IPS DF 4.7 (cell line): ENCODE data around the gene AMH.
"Not testable (repeated sequence)": the region's sequence is repeated elsewhere in the genome, so short reads cannot be mapped to it uniquely, and the experiment has no call there.

Experiments used
- DNase-seq: peaks from one replicate; pipeline ENCODE4 v3.0.0-alpha.2; 2013; ENCODE audit warnings: low spot score; ENCODE audit errors: extremely low read depth

Gene AMH

DNA sequence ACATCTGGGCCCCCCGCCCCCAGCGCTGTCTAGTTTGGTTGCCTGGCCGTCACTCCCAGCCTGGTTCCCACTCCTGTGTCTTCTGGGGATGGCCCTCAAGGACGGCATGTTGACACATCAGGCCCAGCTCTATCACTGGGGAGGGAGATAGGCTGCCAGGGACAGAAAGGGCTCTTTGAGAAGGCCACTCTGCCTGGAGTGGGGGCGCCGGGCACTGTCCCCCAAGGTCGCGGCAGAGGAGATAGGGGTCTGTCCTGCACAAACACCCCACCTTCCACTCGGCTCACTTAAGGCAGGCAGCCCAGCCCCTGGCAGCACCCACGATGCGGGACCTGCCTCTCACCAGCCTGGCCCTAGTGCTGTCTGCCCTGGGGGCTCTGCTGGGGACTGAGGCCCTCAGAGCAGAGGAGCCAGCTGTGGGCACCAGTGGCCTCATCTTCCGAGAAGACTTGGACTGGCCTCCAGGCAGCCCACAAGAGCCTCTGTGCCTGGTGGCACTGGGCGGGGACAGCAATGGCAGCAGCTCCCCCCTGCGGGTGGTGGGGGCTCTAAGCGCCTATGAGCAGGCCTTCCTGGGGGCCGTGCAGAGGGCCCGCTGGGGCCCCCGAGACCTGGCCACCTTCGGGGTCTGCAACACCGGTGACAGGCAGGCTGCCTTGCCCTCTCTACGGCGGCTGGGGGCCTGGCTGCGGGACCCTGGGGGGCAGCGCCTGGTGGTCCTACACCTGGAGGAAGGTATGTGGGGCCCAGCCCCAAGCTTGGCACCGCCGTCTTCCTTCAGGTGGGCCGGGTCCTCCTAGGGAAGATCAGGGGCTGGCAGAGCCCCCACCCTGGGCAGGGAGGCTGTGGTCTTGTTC, at the start of gene AMH:
AMH (plus strand) TSS at position 314 of the 857 bp plus-strand sequence; CDS start at position 324, 10 bp downstream.
- no peak for DNase-seq

DNA sequence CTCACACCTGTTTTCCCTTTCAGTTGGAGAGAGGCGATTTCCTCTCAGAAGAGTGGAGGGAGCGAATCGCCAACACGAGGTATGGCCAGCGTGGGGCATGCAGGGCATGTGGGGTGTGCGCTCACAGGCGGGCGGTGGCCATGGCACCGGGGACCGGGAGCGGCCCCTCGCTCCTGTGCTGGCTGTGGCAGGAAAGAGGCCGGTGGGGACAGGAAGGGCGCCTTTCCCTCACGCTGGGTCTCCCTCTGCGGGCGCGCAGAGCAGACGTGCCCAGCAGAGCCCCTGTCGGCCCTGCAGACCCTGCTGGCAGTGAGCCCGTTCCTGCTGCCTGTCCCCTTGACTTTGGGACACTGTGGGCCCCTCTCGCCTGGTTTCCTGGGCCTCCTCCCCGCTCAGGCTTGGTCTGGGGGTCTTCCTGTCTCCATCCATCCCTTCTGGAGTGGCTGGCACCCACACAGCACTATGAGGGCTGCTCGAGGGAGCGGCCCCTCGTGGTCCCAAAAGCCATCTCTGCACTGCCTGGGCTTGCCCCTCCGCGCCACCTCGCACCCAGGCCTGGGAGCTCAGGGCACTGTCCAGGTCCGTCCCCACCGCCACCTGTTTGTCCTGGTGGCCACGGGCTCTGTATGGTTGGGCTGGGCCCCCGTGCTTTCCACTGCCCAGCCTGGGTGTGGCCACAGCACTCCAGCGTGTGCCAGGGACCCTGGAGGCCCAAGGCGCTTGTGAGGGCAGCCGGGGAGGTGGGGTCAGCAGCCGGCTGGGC, 49.1 kb upstream of the AMH start:
- DNase-seq, result no peak

DNA sequence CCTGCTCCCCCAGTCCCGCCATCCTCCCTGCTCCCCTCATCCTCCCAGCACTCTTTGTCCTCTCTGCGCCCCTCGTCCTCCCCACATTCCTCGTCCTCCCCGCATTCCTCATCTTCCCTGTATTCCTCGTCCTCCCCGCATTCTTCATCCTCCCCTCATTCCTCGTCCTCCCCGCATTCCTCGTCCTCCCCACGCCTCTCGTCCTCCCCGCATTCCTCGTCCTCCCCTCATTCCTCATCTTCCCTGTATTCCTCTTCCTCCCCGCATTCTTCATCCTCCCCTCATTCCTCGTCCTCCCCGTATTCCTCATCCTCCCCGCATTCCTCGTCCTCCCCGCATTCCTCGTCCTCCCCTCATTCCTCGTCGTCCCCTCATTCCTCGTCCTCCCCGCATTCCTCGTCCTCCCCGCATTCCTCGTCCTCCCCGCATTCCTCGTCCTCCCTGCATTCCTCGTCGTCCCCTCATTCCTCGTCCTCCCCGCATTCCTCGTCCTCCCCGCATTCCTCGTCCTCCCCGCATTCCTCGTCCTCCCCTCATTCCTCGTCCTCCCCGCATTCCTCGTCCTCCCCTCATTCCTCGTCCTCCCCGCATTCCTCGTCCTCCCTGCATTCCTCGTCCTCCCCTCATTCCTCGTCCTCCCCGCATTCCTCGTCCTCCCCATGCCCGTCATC, 48.4 kb upstream of the AMH start:
- DNase-seq, result not testable (repeated sequence)

DNA sequence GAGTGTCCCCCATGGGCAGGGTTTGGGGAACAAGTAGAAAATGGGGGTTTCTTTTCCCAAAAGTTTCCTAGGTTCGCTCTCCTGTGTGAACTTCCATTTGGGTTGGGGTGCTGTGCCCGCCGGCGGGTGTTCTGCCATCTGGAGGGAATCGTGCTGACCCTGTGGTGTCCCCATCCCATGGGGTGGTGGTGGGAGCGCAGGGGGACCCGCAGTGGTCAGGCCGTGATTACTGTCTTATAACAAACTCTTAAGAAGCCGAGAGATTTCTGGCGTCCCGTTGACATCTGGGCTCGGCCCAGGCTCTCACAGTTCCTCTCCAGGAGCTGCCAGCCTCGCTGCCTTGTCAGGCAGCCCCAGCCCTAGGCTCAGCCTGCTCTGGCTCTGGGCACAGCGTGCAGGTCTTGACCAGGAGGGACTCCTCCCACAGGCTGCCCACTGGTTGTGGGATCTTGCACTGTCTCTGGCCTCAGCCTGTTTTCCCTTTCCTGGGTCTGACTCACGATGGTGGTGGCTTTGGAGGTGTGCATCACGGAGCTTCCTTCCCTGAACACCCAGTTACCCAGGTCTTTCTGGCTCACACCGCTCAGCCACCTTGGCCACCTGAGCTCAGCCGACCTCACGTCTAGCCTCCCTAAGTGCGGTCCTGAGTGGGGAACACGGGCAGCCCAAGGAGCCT, 47.5 kb upstream of the AMH start:
- no peak for DNase-seq

DNA sequence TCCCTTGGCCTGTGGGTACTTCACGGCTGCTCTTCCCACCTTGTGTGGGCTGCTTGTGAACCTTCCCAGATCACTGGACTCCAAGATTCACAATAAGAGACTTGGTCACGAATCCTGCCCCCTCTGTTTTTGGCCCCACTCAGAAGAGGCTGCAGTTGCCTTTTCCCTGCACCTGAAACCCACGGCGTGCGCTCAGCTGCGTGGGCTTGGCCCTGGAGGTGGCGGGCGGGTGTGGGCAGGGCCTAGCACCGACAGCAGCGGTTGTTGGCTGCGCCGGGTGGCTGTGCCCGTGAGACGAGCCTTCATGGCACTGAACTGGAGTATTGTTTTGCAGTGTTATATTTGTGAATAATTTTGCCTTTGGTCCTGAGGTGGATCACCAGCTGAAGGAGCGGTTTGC, 46.8 kb upstream of the AMH start:
- no peak for DNase-seq

DNA sequence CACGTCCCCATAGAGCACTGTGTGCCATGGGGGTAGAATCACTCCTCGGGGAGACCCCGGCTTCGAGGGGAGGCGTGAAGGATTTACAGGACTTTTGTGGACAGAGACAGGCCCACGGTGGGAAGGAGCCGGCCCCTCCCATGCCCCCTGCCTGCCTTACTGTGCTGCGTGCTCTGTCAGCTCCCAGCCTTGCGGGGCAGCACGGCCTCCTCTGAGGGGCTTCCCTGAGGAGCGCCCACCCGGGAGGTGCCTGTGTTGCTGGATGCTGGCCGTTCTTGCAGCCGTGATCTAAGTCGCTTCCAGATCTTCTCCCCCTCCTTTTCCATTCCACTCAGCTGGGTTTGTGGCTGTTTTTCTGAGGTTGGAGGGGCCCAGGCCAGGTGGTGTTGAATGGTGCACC, 42.1 kb upstream of the AMH start:
- no peak for DNase-seq

DNA sequence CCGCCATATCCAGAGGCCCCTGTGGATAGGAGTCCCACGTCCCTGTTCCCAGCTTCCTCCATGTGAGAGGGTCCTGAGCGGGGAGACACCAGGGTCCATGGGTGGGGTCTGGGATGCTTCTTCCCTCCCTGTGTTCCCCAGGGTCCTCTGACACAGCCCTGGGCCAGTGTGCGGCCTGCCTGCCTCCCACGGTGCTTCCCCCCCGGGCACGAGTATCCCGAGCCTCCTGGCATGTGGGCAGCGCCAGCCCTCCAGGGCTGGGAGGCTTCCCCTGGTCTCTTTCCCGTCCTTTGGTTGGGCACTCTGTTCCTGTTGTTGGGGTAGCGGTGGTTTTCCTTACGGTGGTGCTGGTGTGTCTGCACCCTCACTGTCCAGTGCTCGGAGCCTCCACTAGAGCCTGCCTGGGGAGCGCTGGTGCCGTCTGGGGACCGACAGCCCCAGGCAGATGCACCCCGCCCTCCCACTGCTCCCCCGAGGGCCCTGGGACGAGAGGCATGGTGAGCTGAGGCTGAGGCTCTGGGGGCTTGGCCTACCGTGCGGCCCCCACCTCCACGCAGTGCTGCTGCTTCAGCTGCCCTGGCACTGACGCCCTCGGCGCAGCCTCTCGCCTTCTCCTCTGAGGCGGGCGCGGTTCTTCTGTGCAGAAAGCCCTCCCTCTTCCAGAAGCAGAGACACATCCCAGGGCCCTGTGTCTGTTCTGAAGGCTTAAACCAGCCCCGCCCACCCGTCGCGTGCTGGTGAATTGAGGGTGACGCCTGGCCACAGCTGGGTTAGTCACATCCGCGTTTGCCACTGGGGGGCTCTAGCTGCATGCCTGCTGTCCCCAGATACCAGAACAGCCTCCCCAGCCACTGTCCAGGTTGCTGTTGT, 40.9 kb upstream of the AMH start:
- DNase-seq, result no peak

DNA sequence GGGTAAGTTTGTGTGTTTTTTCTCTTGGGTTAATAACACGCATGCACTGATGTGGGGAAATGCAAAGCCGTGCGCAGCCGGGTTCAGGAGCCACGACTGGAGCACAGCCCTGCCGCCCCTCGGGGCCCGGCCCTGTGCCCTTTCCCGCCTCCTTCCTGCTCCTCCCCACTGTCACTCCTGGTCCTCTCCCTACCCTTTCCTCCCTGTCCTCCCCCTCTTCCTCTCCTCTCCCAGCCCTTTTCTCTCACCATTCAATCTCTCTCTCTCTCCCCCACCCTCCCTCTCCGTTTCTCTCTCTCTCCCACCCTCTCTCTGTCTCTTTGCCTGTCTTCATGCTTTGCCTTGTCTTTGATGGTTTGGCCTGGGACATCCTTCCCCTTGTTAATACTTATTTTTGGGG, 40.1 kb upstream of the AMH start:
- DNase-seq, result no peak

DNA sequence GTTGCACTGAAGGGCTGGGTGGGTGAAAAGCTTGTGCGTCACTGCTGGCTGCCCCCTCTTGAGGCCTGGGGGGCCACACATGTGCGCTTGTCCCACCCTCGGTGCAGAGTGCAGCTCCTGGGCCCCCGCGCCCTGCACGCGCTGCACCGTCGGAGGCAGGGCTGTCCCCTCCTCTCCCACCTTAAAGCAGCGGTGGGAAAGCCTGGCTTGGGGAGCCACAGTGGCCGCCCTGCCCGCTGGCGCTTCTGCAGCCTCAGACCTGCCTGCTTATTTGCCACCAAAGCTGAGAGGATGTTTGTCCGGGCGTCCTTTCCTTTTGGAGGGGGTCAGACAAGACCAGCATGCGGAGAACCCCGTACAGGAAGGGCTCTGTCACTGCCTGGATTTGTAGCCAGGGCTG, 39.7 kb upstream of the AMH start:
- no peak for DNase-seq

DNA sequence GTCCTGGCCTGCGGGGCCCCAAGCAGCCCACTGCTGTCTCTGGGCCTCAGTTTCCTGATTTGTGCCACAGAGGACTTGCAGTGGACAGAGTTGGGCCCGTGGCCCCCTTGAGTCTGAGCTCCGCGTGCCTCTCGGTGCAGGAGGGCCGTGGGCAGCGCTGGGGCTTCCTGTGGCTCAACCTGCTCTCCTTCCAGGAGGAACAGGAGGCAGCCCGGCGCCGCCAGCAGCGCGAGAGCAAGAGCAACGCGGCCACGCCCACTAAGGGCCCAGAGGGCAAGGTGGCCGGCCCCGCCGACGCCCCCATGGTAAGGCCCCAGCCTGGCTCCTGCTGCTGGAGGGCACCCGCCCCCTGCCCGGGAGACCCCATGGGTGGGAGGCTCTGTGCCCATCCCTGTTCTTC, 38.9 kb upstream of the AMH start:
- DNase-seq, result no peak

DNA sequence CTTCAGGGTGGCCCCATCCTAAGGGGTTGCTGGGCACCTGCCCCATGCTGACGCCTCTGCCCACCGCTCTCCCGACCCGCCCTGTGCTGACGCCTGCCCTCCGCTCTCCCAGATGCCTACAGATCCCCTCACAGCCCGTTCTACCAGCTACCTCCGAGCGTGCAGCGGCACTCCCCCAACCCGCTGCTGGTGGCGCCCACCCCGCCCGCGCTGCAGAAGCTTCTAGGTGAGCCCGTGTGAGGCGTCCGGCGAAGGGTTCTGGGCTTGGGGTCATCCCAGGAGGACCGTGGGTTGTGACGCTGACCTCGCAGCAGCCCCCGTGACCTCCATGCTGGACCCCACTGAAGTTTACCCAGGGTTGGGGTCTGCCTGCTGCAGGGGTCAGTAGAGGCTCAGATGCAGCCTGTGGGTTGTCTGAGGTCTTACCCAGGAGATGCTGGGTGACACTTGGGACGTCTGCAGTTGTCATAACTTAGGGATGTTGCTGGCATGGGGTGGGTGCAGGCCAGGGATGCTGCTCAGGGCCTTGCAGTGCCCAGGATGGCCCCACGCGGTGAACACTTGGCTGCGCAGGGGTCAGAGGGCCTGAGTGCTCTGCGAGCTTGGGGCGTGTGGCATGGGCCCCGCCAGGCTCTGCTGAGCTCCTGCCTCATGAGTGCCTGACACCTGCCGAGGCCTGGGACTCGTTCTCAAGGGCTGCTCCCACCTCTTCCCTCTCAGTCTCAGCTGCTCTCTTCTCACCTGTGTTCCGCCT, 38.0 kb upstream of the AMH start:
- no peak for DNase-seq

DNA sequence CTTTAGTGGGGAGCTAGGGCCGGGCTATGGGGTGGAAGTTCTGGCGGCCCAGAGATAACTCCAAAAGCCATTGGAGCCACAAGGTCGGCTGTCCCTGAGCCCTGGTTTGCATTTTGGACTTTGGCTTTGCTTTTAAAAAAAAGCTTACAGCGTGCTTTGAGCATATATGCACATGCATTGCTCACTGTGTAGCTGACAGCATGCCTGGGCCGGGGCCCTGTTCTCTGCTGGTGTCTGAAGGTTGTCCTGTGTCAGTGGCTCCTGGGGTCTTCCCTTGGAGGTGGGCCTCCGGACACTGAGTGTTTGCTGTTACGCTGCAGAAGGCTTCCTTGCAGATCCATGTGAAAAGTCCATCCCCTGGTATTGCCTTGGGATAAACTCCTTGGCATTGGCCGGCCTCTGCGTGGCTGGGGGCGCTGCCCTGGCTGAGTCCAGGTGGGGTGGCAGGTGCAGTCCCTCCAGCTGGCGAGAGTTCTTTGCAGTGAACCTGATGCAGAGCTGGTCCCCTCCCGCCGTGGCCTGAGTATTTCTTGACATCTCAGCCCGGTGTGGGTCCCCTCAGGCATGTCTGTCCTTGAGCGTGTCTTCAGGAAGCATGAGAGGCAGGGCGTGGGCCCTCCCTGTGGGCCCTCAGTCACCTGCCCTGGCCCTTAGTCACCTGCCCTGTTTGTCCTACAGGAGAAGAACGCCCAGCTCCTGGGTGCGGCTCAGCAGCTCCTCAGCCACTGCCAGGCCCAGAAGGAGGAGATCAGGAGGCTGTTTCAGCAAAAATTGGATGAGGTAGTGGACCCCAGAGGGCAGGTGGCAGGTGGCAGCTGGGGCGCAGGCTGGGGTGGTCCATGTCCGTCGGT, 36.0 kb upstream of the AMH start:
- no peak for DNase-seq

DNA sequence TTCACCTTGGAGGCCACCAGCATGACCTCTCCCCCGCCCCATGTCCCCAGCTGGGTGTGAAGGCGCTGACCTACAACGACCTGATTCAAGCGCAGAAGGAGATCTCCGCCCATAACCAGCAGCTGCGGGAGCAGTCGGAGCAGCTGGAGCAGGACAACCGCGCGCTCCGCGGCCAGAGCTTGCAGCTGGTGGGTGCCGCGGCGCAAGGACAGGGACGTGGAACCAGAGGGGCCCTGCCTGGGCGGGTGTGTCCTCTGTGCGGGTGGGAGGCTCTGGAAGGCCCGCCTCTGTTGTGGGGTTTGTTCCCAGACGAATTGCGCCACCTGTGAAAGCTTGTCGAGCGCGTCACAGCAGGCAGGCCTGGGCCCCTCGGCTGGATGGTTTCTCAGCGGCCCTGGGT, 35.3 kb upstream of the AMH start:
- no peak for DNase-seq

DNA sequence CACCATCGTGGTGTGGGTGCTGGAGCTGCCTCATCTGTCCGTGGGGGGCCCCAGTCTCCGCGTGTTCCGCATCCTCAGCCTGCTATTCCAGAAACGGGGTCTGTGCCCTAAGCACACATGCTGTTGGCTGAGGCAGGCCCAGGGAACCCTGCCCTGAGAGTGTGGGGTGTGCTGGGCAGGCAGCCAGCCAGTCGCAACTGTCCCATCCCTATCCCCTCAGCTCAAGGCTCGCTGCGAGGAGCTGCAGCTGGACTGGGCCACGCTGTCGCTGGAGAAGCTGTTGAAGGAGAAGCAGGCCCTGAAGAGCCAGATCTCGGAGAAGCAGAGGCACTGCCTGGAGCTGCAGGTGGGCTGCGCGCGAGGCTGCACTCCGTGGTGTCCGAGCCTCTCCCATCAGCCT, 34.9 kb upstream of the AMH start:
- DNase-seq, result no peak

DNA sequence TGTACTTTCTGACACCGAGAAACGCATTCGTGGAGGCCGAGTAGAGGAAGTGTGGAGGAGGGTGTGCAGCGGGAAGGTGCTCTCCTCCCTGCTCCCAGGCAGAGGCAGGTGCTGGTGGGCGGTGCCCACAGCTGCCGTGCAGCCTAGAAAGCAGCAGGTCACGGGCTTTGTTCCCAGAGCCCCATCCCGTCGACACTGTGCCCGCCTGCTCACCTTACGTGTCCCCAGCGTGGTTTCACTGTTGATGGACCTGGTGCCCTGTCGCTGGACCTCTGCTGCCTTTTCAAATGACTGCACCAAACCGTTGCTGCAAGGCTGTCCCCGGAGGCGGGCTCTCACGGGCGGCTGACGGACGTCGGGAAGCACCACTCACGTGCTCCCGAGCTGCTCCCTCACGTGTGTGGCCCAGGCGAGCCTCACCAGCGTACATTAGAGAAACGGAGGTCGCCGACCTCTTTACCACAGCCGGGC, 33.8 kb upstream of the AMH start:
- DNase-seq, result no peak

DNA sequence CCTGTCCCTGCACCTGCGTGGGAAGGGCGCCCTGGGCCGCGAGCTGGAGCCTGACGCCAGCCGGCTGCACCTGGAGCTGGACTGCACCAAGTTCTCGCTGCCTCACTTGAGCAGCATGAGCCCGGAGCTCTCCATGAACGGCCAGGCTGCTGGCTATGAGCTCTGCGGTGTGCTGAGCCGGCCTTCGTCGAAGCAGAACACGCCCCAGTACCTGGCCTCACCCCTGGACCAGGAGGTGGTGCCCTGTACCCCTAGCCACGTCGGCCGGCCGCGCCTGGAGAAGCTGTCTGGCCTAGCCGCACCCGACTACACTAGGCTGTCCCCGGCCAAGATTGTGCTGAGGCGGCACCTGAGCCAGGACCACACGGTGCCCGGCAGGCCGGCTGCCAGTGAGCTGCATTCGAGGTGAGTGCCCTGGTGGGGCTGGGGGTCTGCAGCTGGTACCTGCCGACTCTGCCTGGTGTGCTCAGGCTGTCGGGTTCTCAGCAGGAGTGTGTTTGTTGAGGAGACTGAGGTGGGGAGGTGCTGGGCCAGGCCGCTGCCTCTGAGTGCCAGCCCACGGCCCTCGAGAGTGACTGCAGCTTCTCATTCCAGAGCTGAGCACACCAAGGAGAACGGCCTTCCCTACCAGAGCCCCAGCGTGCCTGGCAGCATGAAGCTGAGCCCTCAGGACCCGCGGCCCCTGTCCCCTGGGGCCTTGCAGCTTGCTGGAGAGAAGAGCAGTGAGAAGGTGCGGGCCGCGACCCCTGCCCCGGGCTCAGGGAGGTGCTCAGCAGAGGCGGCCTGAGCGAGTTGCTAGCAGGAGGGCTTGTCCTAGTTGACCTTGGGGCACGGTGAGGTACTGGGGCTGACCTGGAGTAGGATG, 32.5 kb upstream of the AMH start:
- DNase-seq, result no peak

DNA sequence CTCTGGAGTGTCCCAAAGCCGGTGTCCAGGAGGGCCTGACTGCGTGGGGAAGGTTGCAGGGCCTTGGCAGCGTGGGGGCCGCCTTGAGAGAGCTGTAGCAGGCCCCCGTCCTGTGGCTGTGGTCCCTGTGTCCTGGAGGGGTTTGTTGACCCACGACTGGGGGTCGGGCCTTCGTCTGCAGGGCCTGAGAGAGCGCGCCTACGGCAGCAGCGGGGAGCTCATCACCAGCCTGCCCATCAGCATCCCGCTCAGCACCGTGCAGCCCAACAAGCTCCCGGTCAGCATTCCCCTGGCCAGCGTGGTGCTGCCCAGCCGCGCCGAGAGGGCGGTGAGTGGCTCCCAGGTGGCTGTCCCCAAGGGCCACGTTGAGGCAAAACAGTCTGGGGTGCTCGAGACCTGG, 31.5 kb upstream of the AMH start:
- DNase-seq, result no peak

DNA sequence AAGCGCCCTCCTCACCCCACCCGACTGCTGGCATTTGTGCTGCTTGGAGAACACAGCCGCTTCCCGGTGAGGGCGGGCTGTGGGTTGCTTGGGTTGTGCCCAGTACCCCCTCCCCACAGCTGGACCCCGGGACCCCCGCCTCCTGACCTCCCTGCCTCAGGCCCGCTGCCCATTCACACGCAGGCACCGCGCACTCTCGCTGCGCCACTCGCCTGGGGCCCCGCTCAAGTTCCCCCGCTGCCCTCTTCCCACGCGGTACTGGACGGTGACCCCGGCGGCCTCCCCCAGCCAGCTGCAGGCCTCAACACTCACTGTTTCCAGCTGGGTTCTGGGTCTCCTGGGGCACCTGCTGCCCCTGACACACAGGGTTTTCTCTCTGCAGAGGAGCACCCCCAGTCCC, 29.4 kb upstream of the AMH start:
- no peak for DNase-seq
